ENCODE results near the gene FHAD1. TPM values are rescaled to one million over a fixed set of nuclear protein-coding genes. Genes with fewer than 3 reads are reported as not detected.

The FHAD1 gene
- total RNA-seq, 1 experiment from 2014 or later = 2.0 TPM

DNA sequence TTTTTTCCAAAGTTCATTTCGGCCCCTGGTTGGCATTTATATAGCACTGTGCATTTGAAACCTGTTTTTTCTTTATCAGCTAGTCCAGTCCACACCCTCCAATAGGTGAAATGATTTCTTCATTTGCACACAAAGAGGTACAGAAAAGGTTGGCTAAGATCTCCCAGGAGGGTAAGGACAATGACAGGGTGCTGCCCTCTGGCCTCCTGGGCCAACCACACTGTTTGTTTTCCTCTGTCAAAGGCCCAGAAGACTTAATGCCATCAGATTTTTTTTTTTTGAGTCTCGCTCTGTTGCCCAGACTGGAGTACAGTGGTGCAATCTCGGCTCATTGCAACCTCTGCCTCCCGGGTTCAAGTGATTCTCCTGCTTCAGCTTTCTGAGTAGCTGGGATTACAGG, 92.5 kb downstream of the FHAD1 start:
- Histone ChIP-seq H3K9me3 (ENCODE audit: low read depth, low read length, poor library complexity, severe bottlenecking) (no peaks in the 10 kb centered on the region), H3K4me3 (ENCODE audit: low read depth, low read length, poor library complexity, severe bottlenecking) (no peak overlapping the region), H3K4me1 (ENCODE audit: insufficient read depth, low read length, poor library complexity, severe bottlenecking) (peaks cover 24% of the 10 kb centered on the region), H3K27me3 (replicated peaks; ENCODE audit: insufficient read depth, low read depth, low read length, poor library complexity) (no peaks in the 10 kb centered on the region), H3K36me3 (ENCODE audit: insufficient read depth, low read length, poor library complexity, severe bottlenecking) (no peaks in the 10 kb centered on the region), H3K27ac (ENCODE audit: low read depth, low read length, poor library complexity, severe bottlenecking) (no peak overlapping the region)
- BruUV-seq (replicated peaks) = no TSS peak
- intact Hi-C loops (cut with micrococcal nuclease; ENCODE audit: unreplicated experiment) = no loop called here
- TF ChIP-seq CTCF (conservative IDR thresholded peaks at IDR 0.05; ENCODE audit: low read depth, low read length) (no peak), EZH2 (IDR thresholded peaks at IDR 0.05; ENCODE audit: borderline replicate concordance, low read depth, low read length, poor library complexity, severe bottlenecking) (no peak)
- no peak for DNase-seq (ENCODE audit: low spot score)
- POLR2A ChIA-PET (ENCODE audit: low non-redundant PET) = no interaction called here
- CTCF ChIA-PET = no interaction called here

GRCh38 chr1:15341228-15341627, 94.2 kb downstream of the FHAD1 start:
- no peaks in the 10 kb centered on the region for H3K27me3 ChIP-seq (replicated peaks; ENCODE audit: insufficient read depth, low read depth, low read length, poor library complexity)

DNA sequence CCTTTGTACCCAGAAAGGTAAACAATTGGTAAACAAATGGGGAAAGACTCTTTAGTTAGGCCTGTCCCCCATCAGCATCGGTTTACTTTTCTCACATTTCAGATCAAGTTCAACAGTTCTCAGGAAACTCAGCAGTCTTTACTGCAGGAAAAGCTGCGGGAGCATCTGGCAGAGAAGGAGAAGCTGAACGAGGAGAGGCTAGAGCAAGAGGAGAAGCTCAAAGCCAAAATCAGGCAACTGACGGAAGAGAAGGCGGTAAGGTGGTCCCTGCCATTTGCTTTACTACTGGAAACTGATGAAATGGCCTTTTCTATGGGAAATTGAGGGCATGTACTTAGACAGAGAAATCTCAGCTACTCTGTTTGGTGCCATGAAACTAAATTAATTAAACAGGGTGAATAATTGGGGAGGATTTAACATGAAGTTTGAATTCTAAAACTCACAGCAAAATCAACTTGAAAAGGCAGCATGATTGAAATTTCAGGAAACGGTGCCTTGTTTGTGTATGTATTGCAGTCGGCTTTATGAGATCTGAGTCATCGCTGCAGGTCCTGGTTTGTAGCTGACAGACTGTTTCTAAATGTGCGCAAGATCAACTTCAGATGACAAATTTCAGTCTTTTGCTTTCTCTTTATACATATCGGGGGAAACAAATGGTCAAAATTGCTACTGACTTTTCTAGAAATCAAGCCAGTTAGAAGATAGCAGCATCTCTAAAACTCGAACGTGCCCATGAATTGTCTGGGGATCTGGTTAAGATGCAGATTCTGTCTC, 94.8 kb downstream of the FHAD1 start:
- DNase-seq (ENCODE audit: low spot score) = peak; percentile 54

More at GRCh38 chr1:15341228-15341627, 94.2 kb downstream of the FHAD1 start:
- POLR2A ChIA-PET (ENCODE audit: low non-redundant PET) = no interaction called here
- Histone ChIP-seq H3K4me3 (ENCODE audit: low read depth, low read length, poor library complexity, severe bottlenecking) (no peak overlapping the region), H3K9me3 (ENCODE audit: low read depth, low read length, poor library complexity, severe bottlenecking) (no peaks in the 10 kb centered on the region), H3K36me3 (ENCODE audit: insufficient read depth, low read length, poor library complexity, severe bottlenecking) (no peaks in the 10 kb centered on the region), H3K4me1 (ENCODE audit: insufficient read depth, low read length, poor library complexity, severe bottlenecking) (peaks cover 22% of the 10 kb centered on the region), H3K27ac (ENCODE audit: low read depth, low read length, poor library complexity, severe bottlenecking) (peak overlapping the region; percentile 61)
- no peak for DNase-seq (ENCODE audit: low spot score)
- intact Hi-C loops (cut with micrococcal nuclease; ENCODE audit: unreplicated experiment) = no loop called here
- BruUV-seq (replicated peaks) = no TSS peak
- CTCF ChIA-PET = no interaction called here
- TF ChIP-seq EZH2 (IDR thresholded peaks at IDR 0.05; ENCODE audit: borderline replicate concordance, low read depth, low read length, poor library complexity, severe bottlenecking) = no peak
- no peak for TF ChIP-seq CTCF (conservative IDR thresholded peaks at IDR 0.05; ENCODE audit: low read depth, low read length)

More for the DNA sequence above, 94.8 kb downstream of the FHAD1 start:
- ChIA-PET POLR2A (ENCODE audit: low non-redundant PET) (no interaction called here), CTCF (no interaction called here)
- intact Hi-C loops (cut with micrococcal nuclease; ENCODE audit: unreplicated experiment) = no loop called here
- Histone ChIP-seq H3K4me1 (ENCODE audit: insufficient read depth, low read length, poor library complexity, severe bottlenecking) (peaks cover 22% of the 10 kb centered on the region), H3K27me3 (replicated peaks; ENCODE audit: insufficient read depth, low read depth, low read length, poor library complexity) (no peaks in the 10 kb centered on the region), H3K4me3 (ENCODE audit: low read depth, low read length, poor library complexity, severe bottlenecking) (no peak overlapping the region), H3K36me3 (ENCODE audit: insufficient read depth, low read length, poor library complexity, severe bottlenecking) (no peaks in the 10 kb centered on the region), H3K9me3 (ENCODE audit: low read depth, low read length, poor library complexity, severe bottlenecking) (no peaks in the 10 kb centered on the region), H3K27ac (ENCODE audit: low read depth, low read length, poor library complexity, severe bottlenecking) (peak overlapping the region; percentile 61)
- BruUV-seq (replicated peaks) = no TSS peak
- no peak for TF ChIP-seq EZH2 (IDR thresholded peaks at IDR 0.05; ENCODE audit: borderline replicate concordance, low read depth, low read length, poor library complexity, severe bottlenecking)
- TF ChIP-seq CTCF (conservative IDR thresholded peaks at IDR 0.05; ENCODE audit: low read depth, low read length) = no peak
